ENCODE measurements around the gene POC5. TPM values are rescaled to one million over a fixed set of nuclear protein-coding genes. Genes with fewer than 3 reads are reported as not detected.
"Not testable (repeated sequence)": the region's sequence is repeated elsewhere in the genome, so short reads cannot be mapped to it uniquely, and the experiment has no call there.

POC5 gene
- total RNA-seq, 1 experiment from 2014 or later: 12.7 TPM

DNA sequence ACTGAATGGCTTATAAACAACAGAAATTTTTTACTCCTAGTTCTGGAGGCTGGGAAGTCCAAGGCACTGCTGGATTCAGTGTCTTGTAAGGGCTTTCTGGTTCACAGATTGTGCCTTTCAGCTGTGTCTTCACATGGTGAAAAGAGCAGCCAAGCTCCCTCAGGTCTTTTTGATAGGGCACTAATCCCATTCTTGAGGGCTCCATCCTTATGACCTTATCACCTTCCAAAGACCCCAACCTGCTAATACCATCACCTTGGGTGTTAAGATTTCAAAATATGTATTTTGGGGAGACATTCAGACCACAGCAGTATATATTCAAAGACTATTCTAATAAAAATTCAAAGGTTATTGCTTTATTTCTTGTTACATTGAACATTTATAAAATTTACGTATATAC lies 16.5 kb upstream of the POC5 start:
- no peak overlapping the region for H3K4me3 Mint-ChIP-seq (ENCODE audit: unreplicated experiment)
- Histone ChIP-seq H3K9me3 (no peaks in the 10 kb centered on the region), H3K27me3 (replicated peaks; ENCODE audit: control insufficient read depth, insufficient read depth, low read length) (no peaks in the 10 kb centered on the region; the same call in 1 of the 2 replicates), H3K36me3 (ENCODE audit: control insufficient read depth, insufficient read depth, low read length) (no peaks in the 10 kb centered on the region), H3K4me1 (no peaks in the 10 kb centered on the region), H3K4me3 (ENCODE audit: low read depth, low read length) (no peak overlapping the region)
- no peak overlapping the region for H3K27ac Mint-ChIP-seq (ENCODE audit: unreplicated experiment)
- TF ChIP-seq, protein P1, sequence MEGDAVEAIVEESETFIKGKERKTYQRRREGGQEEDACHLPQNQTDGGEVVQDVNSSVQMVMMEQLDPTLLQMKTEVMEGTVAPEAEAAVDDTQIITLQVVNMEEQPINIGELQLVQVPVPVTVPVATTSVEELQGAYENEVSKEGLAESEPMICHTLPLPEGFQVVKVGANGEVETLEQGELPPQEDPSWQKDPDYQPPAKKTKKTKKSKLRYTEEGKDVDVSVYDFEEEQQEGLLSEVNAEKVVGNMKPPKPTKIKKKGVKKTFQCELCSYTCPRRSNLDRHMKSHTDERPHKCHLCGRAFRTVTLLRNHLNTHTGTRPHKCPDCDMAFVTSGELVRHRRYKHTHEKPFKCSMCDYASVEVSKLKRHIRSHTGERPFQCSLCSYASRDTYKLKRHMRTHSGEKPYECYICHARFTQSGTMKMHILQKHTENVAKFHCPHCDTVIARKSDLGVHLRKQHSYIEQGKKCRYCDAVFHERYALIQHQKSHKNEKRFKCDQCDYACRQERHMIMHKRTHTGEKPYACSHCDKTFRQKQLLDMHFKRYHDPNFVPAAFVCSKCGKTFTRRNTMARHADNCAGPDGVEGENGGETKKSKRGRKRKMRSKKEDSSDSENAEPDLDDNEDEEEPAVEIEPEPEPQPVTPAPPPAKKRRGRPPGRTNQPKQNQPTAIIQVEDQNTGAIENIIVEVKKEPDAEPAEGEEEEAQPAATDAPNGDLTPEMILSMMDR (IDR thresholded peaks at IDR 0.05; ENCODE audit: insufficient read depth in 1 of 2, low read depth in 1 of 2, low read length in 1 of 2, severe bottlenecking in 1 of 2, unreplicated experiment in 1 of 2): no peak
- intact Hi-C loops (cut with micrococcal nuclease; ENCODE audit: unreplicated experiment): loop anchor here (2.0 to 10.0 kb wide), 2 partner anchors 71 to 441 kb away; no protein-coding TSS in a partner anchor
- CTCF ChIA-PET: no interaction called here
- BruUV-seq (replicated peaks): no TSS peak
- H3K9me3 Mint-ChIP-seq (ENCODE audit: unreplicated experiment): no peaks in the 10 kb centered on the region
- POLR2A ChIA-PET: no interaction called here
- DNase-seq: no peak
- H3K4me1 Mint-ChIP-seq (ENCODE audit: low read depth, unreplicated experiment): no peaks in the 10 kb centered on the region
- H3K36me3 Mint-ChIP-seq (ENCODE audit: insufficient read depth, unreplicated experiment): no peaks in the 10 kb centered on the region
- peaks cover 2% of the 10 kb centered on the region for H3K27me3 Mint-ChIP-seq (ENCODE audit: insufficient read depth, unreplicated experiment)

DNA sequence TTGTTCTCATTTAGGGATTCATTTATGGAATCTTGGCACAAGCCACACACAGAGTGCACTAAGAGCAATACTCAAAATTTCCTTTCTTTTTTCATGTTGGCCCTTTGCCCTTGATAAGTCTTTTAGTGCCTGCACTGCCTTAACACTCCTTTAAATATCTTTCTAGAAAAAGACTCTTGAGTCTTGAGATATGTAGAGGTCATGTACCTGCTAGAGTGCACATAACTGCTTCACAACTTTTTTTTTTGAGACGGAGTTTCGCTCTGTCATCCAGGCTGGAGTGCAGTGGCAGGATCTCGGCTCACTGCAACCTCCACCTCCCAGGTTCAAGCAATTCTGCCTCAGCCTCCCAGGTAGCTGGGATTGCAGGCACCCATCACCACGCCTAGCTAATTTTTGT lies 14.3 kb upstream of the POC5 start:
- BruUV-seq (replicated peaks); H3K4me1 Mint-ChIP-seq (ENCODE audit: low read depth, unreplicated experiment); H3K4me3 Mint-ChIP-seq (ENCODE audit: unreplicated experiment); H3K36me3 Mint-ChIP-seq (ENCODE audit: insufficient read depth, unreplicated experiment); H3K4me1 ChIP-seq; H3K4me3 ChIP-seq (ENCODE audit: low read depth, low read length); H3K27ac Mint-ChIP-seq (ENCODE audit: unreplicated experiment); CTCF ChIA-PET; H3K36me3 ChIP-seq (ENCODE audit: control insufficient read depth, insufficient read depth, low read length); POLR2A ChIA-PET; H3K27me3 Mint-ChIP-seq (ENCODE audit: insufficient read depth, unreplicated experiment); H3K27me3 ChIP-seq (replicated peaks; ENCODE audit: control insufficient read depth, insufficient read depth, low read length); DNase-seq; H3K9me3 Mint-ChIP-seq (ENCODE audit: unreplicated experiment); H3K9me3 ChIP-seq: not testable (repeated sequence)
- intact Hi-C loops (cut with micrococcal nuclease; ENCODE audit: unreplicated experiment): loop anchor here (10.0 kb wide), 1 partner anchor 73 kb away; no protein-coding TSS in a partner anchor

DNA sequence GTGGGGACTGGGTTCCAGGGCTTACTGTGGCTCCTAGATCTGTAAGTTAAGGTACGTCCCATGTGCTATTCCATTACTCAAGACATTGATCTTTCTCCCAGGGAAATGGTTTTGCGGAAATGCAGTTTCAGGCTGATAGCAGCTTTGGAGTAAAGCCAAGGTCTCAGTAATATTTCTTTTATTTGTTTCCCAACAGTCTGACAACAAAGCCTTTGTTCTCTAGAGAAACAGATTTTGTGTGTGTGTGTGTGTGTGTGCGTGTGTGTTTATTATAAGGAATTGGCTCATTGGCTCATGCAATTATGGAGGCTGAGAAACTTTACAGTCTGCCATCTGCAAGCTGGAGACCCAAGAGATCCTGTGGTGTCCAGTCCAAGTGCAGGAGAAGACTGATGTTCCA lies 12.1 kb upstream of the POC5 start:
- Mint-ChIP-seq H3K4me3 (ENCODE audit: unreplicated experiment) (no peak overlapping the region), H3K9me3 (ENCODE audit: unreplicated experiment) (no peaks in the 10 kb centered on the region), H3K27ac (ENCODE audit: unreplicated experiment) (no peak overlapping the region), H3K27me3 (ENCODE audit: insufficient read depth, unreplicated experiment) (peaks cover 5% of the 10 kb centered on the region), H3K36me3 (ENCODE audit: insufficient read depth, unreplicated experiment) (no peaks in the 10 kb centered on the region), H3K4me1 (ENCODE audit: low read depth, unreplicated experiment) (no peaks in the 10 kb centered on the region)
- POLR2A ChIA-PET: no interaction called here
- H3K4me1 ChIP-seq: no peaks in the 10 kb centered on the region
- no peaks in the 10 kb centered on the region for H3K9me3 ChIP-seq
- H3K27me3 ChIP-seq (replicated peaks; ENCODE audit: control insufficient read depth, insufficient read depth, low read length): no peaks in the 10 kb centered on the region
- no peaks in the 10 kb centered on the region for H3K36me3 ChIP-seq (ENCODE audit: control insufficient read depth, insufficient read depth, low read length)
- no peak overlapping the region for H3K4me3 ChIP-seq (ENCODE audit: low read depth, low read length)
- BruUV-seq (replicated peaks): no TSS peak
- TF ChIP-seq, protein P1 (IDR thresholded peaks at IDR 0.05; ENCODE audit: insufficient read depth in 1 of 2, low read depth in 1 of 2, low read length in 1 of 2, severe bottlenecking in 1 of 2, unreplicated experiment in 1 of 2): no peak
- DNase-seq: no peak
- intact Hi-C loops (cut with micrococcal nuclease; ENCODE audit: unreplicated experiment): no loop called here
- CTCF ChIA-PET: no interaction called here

DNA sequence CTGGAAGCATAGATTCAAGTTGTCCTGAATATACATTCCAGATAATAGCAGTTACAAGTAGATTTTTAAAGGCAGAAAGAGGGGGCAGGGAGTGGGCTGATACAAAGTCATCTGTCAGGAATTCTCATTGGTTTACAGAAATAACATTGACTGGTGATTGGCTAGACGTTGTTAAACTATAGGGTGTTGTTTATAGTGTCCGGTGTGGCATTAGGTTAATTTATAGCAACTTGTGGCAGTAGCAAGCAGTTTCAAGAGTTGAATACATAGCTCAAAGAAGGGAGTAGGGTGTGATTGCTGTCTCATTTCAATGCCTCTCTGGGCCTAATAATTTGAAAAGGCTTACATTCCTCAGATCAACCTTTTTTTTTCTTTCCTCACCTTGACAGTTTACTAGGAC lies 10.7 kb upstream of the POC5 start:
- no peak overlapping the region for H3K4me3 Mint-ChIP-seq (ENCODE audit: unreplicated experiment)
- H3K9me3 Mint-ChIP-seq (ENCODE audit: unreplicated experiment): no peaks in the 10 kb centered on the region
- no peak for DNase-seq
- Histone ChIP-seq H3K4me1 (no peaks in the 10 kb centered on the region), H3K27me3 (replicated peaks; ENCODE audit: control insufficient read depth, insufficient read depth, low read length) (no peaks in the 10 kb centered on the region), H3K9me3 (no peaks in the 10 kb centered on the region), H3K4me3 (ENCODE audit: low read depth, low read length) (no peak overlapping the region), H3K36me3 (ENCODE audit: control insufficient read depth, insufficient read depth, low read length) (no peaks in the 10 kb centered on the region)
- TF ChIP-seq, protein P1 (IDR thresholded peaks at IDR 0.05; ENCODE audit: insufficient read depth in 1 of 2, low read depth in 1 of 2, low read length in 1 of 2, severe bottlenecking in 1 of 2, unreplicated experiment in 1 of 2): no peak
- ChIA-PET CTCF (no interaction called here), POLR2A (no interaction called here)
- no peak overlapping the region for H3K27ac Mint-ChIP-seq (ENCODE audit: unreplicated experiment)
- peaks cover 1% of the 10 kb centered on the region for H3K4me1 Mint-ChIP-seq (ENCODE audit: low read depth, unreplicated experiment)
- no peaks in the 10 kb centered on the region for H3K36me3 Mint-ChIP-seq (ENCODE audit: insufficient read depth, unreplicated experiment)
- peaks cover 5% of the 10 kb centered on the region for H3K27me3 Mint-ChIP-seq (ENCODE audit: insufficient read depth, unreplicated experiment)
- no TSS peak for BruUV-seq (replicated peaks)
- intact Hi-C loops (cut with micrococcal nuclease; ENCODE audit: unreplicated experiment): no loop called here

DNA sequence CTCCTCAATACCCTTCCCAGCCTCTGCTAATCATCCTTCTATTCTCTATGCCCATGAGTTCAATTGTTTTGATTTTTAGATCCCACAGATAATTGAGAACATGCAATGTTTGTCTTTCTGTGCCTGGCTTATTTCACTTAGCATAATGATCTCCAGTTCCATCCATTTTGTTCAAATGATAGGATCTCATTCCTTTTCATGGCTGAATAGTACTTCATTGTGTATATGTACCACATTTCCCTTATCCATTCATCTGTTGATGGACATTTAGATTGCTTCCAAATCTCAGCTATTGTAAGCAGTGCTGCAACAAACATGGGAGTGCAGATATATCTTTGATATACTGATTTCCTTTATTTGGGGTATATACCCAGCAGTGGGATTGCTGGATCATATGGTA lies 9.0 kb upstream of the POC5 start:
- H3K9me3 Mint-ChIP-seq (ENCODE audit: unreplicated experiment); H3K4me3 Mint-ChIP-seq (ENCODE audit: unreplicated experiment); H3K4me1 ChIP-seq; H3K9me3 ChIP-seq; POLR2A ChIA-PET; H3K27me3 ChIP-seq (replicated peaks; ENCODE audit: control insufficient read depth, insufficient read depth, low read length); BruUV-seq (replicated peaks); intact Hi-C loops (cut with micrococcal nuclease; ENCODE audit: unreplicated experiment); H3K36me3 Mint-ChIP-seq (ENCODE audit: insufficient read depth, unreplicated experiment); H3K36me3 ChIP-seq (ENCODE audit: control insufficient read depth, insufficient read depth, low read length); CTCF ChIA-PET; DNase-seq; H3K4me3 ChIP-seq (ENCODE audit: low read depth, low read length); H3K27ac Mint-ChIP-seq (ENCODE audit: unreplicated experiment); H3K27me3 Mint-ChIP-seq (ENCODE audit: insufficient read depth, unreplicated experiment); H3K4me1 Mint-ChIP-seq (ENCODE audit: low read depth, unreplicated experiment): not testable (repeated sequence)

Measured in Caco-2 (cell line).